ENCODE results near the gene AVEN.

AVEN gene

DNA sequence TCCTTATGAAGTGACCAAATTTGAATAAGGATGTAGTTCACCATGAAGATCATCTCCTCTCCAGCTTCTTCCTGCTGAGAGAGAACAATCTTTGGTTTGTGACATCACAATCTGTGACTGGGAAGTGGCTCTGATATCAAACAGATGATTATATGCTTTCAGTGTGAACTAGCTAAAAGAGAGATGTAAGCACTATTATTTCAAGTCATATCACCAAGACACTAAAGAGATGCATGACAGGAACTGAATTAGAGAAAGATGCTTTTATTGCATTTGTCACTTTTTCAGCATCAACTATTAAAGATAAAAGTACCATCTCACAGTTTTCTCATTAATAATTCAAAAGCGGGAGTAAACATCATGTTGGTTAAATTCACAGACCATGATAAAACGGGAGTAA, 67.2 kb downstream of the AVEN start:
- H3K4me3 ChIP-seq (ENCODE audit: low read depth, low read length): no peak overlapping the region
- TF ChIP-seq, protein P1, sequence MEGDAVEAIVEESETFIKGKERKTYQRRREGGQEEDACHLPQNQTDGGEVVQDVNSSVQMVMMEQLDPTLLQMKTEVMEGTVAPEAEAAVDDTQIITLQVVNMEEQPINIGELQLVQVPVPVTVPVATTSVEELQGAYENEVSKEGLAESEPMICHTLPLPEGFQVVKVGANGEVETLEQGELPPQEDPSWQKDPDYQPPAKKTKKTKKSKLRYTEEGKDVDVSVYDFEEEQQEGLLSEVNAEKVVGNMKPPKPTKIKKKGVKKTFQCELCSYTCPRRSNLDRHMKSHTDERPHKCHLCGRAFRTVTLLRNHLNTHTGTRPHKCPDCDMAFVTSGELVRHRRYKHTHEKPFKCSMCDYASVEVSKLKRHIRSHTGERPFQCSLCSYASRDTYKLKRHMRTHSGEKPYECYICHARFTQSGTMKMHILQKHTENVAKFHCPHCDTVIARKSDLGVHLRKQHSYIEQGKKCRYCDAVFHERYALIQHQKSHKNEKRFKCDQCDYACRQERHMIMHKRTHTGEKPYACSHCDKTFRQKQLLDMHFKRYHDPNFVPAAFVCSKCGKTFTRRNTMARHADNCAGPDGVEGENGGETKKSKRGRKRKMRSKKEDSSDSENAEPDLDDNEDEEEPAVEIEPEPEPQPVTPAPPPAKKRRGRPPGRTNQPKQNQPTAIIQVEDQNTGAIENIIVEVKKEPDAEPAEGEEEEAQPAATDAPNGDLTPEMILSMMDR (IDR thresholded peaks at IDR 0.05; ENCODE audit: insufficient read depth, low read depth, low read length, missing control alignments): no peak
- no peak for DNase-seq (ENCODE audit: low read depth)

DNA sequence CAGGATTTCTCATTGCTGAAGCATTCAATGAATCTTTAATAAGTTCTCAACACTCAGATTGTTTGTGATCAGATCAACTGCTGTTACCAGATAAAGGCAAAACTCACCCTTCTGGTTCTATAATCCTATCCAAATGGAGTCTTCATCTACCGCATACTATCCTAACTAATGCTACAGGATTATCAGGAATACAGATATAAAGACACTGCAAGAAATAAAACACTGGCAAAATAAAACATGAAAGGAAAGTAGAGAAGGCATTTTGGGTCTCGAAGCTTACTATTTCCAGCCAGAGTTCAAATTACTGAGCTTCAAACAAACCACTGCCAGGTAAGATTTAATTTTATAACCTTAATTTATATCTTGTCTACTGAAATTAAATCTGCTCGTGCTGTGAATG, 70.2 kb downstream of the AVEN start:
- no peak for DNase-seq (ENCODE audit: low read depth)
- H3K4me3 ChIP-seq (ENCODE audit: low read depth, low read length): no peak overlapping the region
- TF ChIP-seq, protein P1 (IDR thresholded peaks at IDR 0.05; ENCODE audit: insufficient read depth, low read depth, low read length, missing control alignments): no peak

DNA sequence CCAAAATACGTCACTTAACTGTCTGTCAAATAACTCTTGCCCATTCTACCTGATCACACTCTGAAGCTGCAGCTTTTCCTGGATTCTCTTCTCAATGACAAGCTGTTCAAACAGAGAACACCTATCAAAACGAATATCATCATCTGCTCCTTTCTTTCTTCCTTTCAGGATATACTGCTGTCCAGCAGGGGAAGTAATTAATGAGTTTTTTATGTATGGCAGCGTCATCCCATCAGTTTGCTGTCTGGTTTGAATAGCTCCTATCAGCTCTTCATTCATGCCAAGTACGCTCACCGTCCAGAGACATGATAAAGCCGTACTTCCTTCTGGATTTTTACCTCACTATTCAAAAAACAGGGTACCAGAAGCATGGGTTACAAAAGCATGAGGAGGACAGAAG, 70.8 kb downstream of the AVEN start, which contains the start of gene CHRM5:
Gene CHRM5 (plus strand): TSS at position 274 of the 400 bp plus-strand sequence. CDS start 94,221 bp downstream, outside the sequence.
- TF ChIP-seq, protein P1 (IDR thresholded peaks at IDR 0.05; ENCODE audit: insufficient read depth, low read depth, low read length, missing control alignments): no peak
- DNase-seq (ENCODE audit: low read depth): no peak
- no peak within 1 kb of the TSS for H3K4me3 ChIP-seq (ENCODE audit: low read depth, low read length)

DNA sequence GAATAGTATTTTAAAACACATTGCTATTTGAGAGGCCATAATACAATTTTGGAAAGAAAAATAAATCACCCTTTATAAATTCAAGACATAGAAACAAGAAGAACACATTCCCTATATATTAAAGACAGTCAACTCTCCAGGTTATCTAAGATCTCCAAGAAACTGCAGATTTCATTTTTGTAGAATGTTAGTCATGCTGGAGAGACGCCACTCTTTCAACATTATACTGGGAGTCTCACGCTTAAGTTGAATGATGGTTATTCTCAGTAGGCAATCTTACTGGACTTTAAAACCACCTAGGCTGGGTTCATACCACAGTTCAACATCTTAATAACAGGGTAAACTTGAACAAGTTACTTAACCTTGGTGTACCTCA, 74.4 kb downstream of the AVEN start:
- H3K4me3 ChIP-seq (ENCODE audit: low read depth, low read length): no peak overlapping the region
- TF ChIP-seq, protein P1 (IDR thresholded peaks at IDR 0.05; ENCODE audit: insufficient read depth, low read depth, low read length, missing control alignments): no peak
- no peak for DNase-seq (ENCODE audit: low read depth)

DNA sequence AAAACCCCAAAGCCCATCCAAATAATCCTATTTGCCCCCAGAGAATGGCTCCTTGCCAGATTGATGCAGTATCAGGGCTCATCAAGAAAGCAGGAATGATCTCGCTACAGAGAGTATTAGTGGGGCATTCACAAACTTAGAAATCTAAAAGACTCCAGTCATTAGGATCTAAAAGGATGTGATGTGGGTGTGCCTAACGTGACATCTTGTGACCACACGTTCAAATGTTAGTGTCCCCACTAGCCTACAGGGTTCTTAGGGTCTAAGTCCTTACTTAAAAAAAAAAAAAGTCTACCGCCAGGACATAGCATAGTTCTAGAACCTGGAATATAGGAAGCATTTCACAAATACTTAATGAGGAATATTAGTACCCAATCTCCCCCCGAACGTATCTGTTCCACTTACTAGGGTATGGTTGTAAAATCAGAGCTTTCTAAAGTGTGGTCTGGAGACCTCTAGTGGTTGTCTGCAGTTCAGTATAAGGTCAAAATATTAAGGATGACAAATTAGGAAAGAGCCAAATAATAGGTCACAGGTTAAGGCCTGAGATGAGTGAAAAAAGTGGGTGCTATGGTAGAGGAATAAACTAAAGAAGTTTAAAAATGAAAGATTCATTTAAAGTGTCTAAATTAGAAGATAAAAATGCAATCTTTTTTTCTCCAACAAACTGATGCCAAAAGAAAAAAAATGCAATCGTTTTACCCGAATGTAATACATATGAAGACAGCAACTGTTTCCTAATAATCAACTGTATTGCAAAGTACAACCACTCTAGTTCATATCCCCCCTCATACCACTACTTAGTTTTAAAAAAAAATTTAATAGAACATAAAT, 75.0 kb downstream of the AVEN start:
- TF ChIP-seq, protein P1 (IDR thresholded peaks at IDR 0.05; ENCODE audit: insufficient read depth, low read depth, low read length, missing control alignments): peak; percentile 72
- no peak overlapping the region for H3K4me3 ChIP-seq (ENCODE audit: low read depth, low read length)
- DNase-seq (ENCODE audit: low read depth): peak; percentile 56

DNA sequence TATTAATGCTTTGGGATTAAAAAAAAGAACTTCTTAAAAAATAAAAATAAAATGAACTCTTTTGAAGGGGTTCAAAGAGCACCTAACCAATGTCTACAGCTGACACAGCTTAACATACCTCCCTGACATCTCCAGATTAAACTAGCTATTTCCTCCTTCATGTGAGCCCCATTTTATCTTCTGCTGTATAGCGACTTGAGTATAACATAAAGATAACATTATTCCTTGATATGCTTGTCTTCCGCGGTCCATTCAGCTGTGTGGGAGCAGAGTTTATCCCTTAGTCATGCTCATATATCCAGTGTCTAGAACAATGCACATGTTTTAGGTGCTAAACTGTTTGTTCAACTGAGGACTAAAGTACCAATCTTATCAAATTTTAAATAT, 78.5 kb downstream of the AVEN start:
- H3K4me3 ChIP-seq (ENCODE audit: low read depth, low read length): no peak overlapping the region
- DNase-seq (ENCODE audit: low read depth): no peak
- TF ChIP-seq, protein P1 (IDR thresholded peaks at IDR 0.05; ENCODE audit: insufficient read depth, low read depth, low read length, missing control alignments): no peak

Measured in GM12865 (cell line).